ENCODE results near the gene UQCC2.

UQCC2 gene

DNA sequence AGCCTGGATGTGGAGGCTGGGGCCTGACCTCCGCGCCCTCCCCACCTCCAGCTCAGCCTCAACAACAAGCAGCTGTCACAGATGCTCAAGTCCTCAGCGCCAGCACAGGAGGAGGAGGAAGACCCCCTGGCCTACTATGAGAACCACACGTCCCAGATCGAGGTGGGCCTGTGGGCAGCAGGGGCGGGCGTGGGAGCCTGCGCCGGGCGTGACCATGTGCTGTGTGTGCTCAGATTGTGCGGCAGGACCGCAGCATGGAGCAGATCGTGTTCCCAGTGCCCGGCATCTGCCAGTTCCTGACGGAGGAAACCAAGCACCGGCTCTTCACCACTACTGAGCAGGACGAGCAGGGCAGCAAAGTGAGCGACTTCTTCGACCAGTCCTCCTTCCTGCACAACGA, 23.5 kb downstream of the UQCC2 start:
- no peak for DNase-seq

DNA sequence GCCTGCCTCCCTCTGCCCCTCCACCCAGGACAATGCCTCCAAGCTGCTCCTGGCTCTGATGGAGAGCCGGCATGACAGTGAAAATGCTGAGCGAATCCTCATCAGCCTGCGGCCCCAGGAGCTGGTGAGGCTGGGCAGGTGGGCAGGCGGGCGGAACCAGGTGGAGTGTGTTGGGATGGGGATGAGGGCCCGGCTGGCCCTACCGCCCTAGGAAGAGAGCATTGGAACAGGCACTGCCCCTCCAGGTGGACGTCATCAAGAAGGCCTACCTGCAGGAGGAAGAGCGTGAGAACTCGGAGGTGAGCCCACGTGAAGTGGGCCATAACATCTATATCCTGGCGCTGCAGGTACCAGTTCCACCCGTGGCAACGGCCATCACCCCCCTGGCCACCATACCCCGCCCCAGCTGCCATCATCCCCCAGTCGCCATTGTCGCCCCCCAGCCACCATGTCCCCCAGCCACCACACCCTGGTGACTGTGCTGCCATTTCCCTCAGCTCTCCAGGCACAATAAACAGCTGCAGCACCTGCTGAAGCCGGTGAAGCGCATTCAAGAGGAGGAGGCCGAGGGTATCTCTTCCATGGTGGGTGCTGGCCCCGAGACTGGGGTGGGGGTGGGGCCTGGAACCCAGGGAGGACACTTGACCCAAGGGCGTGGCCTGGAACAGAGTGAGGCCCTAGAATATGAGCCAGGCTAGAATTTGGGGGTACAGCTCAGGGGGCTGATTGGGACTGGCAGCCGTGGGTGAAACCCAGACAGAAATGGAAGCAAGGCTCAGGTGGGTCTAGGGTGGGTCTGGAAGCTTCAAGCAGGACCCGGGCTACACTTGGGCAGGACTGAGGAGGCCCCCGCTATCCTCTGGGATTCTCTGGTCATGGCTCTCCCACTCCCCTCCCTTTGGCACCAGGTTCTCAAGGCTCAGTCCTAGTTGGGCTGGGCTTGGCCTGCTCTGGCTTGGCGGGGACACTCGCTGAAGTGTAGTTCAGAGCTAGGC, 24.2 kb downstream of the UQCC2 start:
- no peak for DNase-seq

DNA sequence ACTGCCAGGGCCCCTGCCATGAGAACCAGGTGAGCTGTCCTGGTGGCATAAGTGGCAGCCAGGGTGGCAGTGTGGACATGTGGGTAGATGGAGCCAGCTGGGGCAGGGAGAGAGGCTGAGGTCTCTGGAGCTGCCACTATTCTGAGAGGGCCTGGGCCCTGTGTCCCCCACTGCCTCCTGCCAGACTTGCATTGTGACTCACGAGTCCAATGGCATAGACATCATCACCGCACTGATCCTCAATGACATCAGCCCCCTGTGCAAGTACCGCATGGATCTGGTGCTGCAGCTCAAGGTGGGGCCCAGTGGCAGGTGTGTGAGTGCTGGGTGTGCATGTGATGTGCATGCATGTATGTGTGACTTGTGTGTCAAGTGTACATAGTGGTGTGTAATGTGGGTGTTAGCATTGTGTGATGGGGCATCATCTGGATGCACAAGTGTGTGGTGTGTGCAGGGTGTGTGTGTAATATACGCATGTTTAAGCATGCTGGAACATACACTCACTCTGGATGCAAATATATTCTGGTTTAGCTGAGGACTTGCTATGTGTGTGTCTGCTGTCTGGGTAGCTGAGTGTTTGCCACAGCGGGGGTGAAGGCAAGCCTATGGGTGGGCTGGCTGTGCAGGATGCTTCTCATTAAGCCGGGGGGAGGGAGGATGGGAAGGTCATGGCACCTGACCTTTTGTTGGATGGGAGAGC, 25.1 kb downstream of the UQCC2 start:
- no peak for DNase-seq

DNA sequence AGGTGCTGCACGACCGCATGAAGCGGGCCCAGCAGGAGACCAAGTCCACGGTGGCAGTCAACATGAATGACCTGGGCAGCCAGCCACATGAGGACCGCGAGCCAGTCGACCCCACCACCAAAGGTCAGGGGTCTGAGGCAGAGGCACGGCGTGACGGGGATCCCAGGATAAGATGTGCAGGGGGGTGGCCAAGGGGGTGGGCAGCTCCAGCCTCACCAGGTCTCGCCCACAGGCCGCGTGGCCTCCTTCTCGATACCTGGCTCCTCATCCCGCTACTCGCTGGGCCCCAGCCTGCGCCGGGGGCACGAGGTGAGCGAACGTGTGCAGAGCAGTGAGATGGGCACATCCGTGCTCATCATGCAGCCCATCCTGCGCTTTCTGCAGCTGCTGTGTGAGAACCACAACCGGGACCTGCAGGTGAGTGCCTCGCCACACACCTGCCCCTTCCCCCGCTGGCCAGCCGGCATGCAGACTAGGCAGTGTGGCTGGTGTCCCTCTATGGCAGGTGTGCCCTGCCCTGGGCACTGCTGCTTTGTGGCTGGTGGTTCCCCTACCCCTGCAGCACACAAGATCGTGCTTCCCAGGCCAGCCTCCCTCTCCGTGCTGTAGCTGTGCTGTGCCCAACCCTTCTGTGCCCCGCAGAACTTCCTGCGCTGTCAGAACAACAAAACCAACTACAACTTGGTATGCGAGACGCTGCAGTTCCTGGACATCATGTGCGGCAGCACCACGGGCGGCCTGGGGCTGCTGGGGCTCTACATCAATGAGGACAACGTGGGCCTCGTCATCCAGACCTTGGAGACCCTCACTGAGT, 25.9 kb downstream of the UQCC2 start:
- DNase-seq: no peak

DNA sequence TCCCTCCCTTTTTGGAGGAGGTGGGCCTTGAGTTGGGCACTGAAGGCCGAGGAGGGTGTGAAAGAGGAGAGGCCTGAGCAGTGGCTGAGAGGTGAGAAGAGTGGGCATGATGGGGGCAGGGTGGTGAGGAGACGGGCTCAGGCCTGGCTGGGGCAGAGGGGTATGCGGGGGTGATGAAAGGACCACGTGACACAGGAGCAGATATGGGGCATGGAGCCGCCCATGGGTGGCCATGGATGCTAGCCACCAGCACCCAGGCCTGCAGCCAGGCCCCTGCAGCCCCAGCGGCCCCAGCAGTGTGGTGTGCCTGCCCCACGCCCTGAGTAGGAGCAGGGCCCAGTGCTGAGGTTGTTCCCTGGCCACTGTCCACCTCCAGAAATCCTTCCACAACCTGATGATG, 26.5 kb downstream of the UQCC2 start:
- no peak for DNase-seq

DNA sequence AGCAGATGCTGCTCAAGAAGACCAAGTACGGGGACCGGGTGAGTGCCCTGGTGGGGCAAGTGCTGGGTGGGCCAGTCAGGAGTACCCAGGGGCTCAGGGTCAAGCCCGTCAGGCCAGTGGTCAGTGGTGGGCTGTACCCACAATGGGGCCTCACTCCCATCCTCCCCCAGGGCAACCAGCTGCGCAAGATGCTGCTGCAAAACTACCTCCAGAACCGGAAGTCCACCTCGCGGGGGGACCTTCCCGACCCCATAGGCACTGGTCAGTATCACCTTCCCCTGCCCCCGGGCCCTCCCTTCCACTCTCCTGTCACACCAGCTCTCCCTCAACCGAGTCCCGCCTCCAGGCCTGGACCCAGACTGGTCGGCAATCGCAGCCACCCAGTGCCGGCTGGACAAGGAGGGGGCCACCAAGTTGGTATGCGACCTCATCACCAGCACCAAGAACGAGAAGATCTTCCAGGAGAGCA, 27.0 kb downstream of the UQCC2 start:
- DNase-seq: no peak

DNA sequence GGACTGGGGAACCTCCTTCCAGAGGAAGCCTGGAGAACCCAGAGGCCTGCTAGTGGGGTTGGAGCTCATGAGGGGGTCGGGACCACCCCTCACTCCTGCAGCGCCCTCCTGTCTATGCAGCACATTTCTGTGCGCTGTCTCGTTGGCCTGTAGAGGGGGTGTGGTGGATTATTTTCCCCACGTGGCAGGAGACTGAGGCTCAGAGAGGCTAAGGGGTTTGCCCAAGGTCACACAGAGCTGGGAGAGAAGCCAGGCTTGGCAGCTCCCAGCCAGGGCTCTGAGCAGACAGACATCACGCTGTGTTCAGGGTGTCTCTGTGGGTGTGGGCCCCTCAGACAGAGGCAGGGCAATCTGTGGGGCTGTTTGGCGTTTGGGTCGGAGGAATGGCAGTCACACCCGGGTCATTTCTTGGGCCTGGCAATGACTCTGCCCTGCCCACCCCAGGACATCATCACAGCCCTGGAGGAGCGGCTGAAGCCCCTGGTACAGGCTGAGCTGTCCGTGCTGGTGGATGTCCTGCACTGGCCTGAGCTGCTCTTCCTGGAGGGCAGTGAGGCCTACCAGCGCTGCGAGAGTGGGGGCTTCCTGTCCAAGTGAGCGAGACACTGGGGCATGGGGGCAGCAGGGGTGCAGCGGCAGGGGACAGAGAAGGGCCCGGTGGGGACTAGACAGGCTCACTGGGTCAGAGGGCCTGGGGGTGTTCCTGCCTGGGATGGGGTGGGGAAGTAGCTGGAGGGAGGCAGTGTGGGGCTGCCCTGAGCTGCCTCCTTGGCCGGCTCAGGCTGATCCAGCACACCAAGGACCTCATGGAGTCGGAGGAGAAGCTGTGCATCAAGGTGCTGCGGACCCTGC, 27.7 kb downstream of the UQCC2 start:
- DNase-seq: no peak

DNA sequence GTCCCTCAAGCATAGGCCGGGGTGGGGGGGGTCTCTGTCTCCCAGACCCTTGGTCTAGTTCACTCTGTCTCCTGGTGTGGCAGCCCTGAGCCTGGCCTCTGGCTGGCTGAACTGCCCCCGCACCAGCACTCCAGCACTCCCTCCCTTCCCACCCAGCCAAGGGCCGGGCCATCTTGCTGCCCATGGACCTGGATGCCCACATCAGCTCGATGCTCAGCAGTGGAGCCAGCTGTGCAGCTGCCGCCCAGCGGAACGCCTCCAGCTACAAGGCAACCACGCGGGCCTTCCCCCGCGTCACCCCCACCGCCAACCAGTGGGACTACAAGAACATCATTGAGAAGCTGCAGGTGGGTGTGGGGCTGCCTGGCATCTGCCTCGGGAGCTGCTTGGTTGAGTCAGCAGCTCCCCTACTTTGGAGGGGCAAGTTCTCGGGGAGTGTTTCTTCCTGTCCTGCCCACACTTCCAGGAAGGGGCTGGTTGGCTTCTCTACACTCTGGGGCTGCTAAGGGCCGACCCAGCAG, 28.4 kb downstream of the UQCC2 start:
- no peak for DNase-seq

DNA sequence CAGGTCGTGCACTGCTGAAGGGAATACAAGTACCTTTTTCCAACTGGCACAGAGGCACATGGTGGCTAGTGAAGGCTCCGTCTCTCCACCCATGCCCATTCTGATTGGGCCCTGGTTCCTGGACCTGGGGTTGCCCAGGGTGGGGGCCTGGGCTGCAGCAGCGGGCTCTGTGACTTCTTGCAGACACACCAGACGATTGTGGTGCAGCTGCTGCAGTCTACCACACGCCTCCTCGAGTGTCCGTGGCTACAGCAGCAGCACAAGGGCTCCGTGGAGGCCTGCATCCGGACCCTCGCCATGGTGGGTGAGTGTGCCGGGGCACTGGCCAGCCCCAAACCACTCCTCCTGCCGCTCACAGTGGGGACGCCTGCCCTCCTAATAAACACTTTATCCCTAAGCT, 29.2 kb downstream of the UQCC2 start:
- DNase-seq: no peak

DNA sequence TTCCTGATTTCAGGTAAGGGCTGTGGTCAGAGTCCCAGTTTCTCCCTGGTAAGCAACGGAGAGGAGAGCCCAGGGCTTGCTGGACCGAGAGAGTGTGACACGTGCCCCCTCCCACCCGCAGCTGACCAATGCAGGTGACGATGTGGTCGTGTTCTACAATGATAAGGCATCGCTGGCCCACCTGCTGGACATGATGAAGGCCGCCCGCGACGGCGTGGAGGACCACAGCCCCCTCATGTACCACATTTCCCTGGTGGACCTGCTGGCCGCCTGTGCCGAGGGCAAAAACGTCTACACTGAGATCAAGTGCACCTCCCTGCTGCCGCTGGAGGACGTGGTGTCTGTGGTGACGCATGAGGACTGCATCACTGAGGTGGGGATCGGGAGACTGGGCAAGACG, 31.7 kb downstream of the UQCC2 start:
- no peak for DNase-seq

DNA sequence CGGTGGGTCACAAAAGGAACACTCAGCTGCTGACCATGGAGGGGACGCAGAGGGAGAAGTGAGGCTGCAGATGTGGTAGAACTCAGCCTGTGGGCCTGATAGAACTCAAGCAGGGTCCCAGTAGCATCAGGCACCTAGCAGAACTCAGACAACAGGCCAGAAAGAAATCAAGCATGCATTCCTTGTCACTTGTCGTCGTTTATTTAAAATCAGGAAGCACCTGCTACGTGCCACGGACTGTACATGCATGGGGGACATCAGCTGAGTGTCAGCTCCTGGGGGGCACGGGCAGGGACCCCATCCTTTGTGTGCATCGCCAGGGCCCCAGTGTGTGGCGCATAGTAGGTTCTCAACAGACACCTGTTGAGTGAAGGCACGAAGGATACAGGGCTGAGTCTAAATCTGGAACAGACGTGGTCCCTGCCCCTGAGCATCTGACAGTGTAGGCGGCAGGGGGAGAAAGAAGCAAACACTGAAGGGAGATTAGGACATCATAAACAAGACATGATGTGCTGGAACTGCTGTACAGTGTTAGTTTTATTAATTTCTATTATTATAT, 32.5 kb downstream of the UQCC2 start:
- no peak for DNase-seq

DNA sequence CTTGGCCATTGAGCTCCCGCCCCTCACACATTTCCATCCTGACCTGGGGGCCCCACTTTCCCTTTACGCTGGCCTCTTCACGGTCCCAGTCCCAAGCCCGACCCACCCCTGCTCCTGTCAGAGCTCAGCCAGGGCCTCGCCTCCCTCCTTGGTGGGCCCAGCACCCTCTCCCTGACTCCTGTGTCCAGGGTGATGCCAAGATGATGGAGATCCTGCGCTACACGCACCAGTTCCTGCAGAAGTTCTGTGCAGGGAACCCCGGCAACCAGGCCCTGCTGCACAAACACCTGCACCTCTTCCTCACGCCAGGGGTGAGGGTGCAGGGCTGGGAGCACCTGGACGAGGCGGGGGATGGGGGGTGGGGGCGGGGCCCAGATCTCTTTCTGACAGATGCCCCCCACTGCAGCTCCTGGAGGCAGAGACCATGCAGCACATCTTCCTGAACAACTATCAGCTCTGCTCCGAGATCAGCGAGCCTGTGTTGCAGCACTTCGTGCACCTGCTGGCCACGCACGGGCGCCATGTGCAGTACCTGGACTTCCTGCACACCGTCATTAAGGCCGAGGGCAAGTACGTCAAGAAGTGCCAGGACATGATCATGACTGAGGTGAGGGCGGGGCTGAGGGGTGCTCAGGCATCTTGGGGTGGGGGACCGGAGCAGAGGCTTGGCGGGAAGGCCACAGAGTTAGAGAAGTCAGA, 33.1 kb downstream of the UQCC2 start:
- DNase-seq: no peak

DNA sequence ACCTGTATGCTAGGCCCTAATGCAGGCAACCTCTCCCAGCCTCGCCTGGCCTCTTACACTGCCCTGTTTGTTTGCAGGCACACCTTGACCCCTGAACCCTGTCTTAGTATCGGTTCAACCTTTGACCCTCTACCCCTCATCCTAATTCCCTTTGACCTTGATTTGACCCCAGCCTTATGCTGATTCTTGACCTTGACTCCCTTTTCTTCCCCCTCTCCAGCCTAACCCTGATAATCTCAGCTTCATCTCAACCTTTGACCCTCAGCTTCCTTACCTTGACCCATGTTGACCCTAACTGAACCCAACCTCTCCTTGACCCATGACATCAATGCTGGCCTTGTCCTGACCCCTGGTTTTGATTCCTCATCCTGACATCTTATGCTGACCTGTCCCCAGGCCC, 33.8 kb downstream of the UQCC2 start:
- DNase-seq: no peak

DNA sequence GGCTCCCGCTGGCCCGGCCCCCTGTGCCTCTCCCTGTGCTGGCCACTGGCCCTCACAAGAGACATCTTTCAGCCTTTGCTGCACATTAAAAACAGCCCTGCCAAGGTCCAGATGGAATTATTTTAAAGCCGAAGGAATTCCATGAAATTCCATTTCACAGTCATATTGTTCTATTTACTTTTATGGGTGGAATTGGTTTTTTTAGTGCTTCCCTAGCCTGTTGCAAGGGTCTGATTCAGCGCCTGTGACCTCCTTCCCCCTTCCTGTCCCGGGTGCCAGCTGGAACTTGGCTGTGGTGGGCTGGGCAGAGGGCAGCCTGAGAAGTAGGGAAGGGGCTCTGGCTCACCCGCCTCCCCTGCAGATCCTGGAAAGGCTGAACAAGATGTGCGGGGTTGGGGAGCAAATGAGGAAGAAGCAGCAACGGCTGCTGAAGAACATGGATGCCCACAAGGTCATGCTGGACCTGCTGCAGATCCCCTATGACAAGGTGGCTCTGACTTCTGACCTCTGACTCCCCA, 34.3 kb downstream of the UQCC2 start:
- DNase-seq: no peak

DNA sequence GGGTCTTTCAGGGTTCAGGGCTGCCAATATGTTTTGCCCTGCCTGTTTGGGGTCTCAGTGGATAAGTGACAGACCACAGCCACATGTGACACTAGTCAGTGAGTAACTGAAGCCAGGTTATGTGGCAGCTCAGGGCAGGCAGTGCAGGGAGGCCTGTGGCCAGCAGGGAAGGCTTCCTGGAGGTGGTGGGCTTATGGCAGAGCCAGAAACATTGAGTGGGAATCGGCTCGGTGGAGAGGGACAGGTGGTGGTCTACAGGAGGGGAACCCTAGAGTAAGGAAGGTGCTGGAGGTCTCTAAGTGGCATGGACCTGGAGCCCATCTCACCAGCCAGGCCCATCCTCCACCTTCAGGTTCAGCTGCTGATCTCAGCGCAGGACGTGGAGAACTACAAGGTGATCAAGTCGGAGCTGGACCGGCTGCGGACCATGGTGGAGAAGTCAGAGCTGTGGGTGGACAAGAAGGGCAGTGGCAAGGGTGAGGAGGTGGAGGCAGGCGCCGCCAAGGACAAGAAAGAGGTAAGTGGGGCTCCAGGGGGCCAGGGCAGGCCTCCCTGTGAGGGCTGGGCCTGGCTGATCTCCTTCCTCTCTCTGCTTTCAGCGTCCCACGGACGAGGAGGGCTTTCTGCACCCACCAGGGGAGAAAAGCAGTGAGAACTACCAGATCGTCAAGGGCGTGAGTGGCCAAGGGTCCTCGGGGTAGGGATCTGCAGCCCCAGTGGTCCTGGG, 34.9 kb downstream of the UQCC2 start:
- no peak for DNase-seq

DNA sequence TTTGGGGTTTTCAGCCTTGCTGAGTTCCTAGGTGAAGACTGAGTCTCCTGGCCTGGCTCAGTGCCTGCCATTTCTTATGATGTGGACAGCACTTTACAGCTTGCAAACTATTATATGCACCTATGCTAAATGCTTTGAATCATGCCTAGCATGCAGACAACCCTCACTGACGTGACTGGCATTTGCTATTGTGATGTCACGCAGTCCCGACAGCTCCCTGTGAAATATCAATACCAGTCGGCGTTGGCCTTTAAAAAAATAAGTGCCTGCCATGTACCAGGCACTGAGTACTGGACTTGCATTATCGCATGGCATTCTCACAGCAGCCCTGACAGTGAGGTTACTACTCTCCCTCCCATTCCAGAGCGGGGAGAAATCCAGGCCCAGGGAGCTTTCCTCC, 35.5 kb downstream of the UQCC2 start:
- no peak for DNase-seq

DNA sequence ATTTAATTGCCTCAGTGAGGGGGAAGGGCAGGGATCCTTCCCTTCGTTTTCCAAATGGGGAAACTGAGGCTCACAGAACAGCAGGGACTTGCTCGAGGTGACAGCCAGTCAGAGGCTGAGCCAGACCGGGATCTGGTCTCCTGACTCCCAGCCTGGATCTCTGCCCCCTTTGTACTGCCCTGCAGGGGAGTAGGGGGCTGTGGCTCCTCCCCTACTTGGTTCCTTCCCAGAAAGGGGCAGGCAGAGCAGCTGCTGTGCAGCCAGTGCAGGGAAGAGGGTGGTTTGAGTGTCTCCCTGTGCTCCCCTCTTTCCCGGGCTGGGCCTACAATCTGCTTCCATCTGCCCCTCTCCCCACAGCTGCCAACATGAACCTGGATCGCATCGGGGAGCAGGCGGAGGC, 37.6 kb downstream of the UQCC2 start:
- no peak for DNase-seq

DNA sequence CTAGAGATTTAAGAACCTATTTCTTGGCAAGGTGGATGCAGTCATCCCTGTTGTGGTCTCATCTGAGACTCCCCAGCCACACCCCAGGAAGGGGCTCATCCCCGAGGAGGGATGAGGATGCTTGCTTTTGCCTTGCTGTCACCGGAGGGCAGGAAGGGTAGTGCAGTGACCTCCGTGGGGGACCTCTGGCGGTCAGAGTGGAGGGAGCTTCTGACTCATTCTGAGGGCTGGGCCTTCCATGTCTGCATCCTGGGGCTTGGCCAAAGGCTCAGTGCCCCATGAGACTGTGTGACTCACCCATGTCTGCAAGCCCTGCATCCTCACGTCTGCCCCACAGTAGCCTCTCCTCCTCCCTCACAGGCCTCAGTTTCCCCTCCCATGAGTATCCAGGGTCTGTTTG, 38.7 kb downstream of the UQCC2 start:
- no peak for DNase-seq

DNA sequence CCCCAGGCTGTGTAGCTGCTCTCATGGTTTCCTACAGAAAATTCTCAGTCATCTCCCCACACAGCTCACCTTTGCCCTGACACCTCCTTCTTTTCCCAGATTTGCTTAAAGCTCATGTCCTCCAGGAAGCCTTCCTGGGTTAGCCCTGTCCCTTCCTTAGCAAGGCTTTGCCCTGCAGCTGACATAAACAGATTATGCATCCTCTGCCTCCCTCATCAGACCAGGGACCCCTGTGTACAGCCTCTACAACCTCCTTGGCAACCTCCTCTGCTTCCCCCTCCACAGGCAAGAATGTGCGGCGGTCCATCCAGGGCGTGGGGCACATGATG, 39.8 kb downstream of the UQCC2 start:
- no peak for DNase-seq

Data from DMS153 (cell line).